ENCODE measurements around the gene CBS.

CBS gene

DNA sequence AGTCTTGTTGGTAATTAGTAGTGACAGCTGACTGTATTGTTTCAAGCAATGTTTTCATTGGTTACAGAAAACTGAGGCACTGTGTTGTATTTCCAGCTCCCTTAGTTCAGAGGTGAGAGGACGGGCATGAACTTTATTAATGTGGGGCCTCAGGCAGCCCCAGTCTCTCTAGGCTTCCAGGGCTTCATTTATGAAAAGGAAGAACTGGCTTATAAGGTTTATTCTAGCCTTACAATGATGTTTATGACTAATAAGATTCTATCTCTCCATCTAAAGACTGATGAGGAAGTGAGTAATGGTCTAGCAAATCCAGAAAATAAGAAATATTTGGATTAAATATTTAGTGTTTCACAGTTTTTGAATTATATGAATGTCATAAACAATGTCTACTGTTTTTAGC is 41.5 kb downstream of the CBS start:
- Histone ChIP-seq H3K27ac (no peak overlapping the region), H3K27me3 (no peaks in the 10 kb centered on the region), H3K36me3 (peaks cover 37% of the 10 kb centered on the region), H3K4me1 (ENCODE audit: control insufficient read depth in 1 of 2, insufficient read depth in 1 of 2, low read depth in 1 of 2, low read length in 1 of 2) (no peaks in the 10 kb centered on the region), H3K9me3 (no peaks in the 10 kb centered on the region), H3K4me3 (ENCODE audit: low read depth in 1 of 2, low read length in 1 of 2) (no peak overlapping the region)
- TF ChIP-seq, protein P1, sequence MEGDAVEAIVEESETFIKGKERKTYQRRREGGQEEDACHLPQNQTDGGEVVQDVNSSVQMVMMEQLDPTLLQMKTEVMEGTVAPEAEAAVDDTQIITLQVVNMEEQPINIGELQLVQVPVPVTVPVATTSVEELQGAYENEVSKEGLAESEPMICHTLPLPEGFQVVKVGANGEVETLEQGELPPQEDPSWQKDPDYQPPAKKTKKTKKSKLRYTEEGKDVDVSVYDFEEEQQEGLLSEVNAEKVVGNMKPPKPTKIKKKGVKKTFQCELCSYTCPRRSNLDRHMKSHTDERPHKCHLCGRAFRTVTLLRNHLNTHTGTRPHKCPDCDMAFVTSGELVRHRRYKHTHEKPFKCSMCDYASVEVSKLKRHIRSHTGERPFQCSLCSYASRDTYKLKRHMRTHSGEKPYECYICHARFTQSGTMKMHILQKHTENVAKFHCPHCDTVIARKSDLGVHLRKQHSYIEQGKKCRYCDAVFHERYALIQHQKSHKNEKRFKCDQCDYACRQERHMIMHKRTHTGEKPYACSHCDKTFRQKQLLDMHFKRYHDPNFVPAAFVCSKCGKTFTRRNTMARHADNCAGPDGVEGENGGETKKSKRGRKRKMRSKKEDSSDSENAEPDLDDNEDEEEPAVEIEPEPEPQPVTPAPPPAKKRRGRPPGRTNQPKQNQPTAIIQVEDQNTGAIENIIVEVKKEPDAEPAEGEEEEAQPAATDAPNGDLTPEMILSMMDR (IDR thresholded peaks at IDR 0.05) = no peak

- Histone ChIP-seq H3K36me3 (peaks cover 59% of the 10 kb centered on the region), H3K4me1 (ENCODE audit: control insufficient read depth in 1 of 2, insufficient read depth in 1 of 2, low read depth in 1 of 2, low read length in 1 of 2) (no peaks in the 10 kb centered on the region), H3K27me3 (no peaks in the 10 kb centered on the region), H3K4me3 (ENCODE audit: low read depth in 1 of 2, low read length in 1 of 2) (no peak overlapping the region), H3K27ac (no peak overlapping the region), H3K9me3 (no peaks in the 10 kb centered on the region)
- TF ChIP-seq, protein P1 (IDR thresholded peaks at IDR 0.05) = no peak
These were observed 44.5 kb downstream of the CBS start for GRCh38 chr21:43031121-43031619.

DNA sequence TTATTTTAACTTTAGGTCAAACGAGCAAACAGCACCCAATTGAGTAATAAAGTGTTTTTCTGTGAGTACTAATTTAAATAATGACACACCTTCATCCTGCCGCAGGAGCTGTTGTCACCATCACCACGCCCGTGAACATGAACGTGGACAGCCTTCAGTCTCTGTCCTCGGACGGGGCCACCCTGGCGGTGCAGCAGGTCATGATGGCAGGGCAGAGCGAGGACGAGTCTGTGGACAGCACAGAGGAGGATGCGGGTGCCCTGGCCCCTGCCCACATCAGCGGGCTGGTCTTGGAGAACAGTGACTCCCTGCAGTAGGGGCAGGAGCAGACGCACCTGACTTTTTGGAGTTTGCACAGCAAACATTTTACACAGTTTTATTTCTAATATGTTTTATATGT is 45.9 kb downstream of the CBS start:
- H3K4me3 ChIP-seq (ENCODE audit: low read depth in 1 of 2, low read length in 1 of 2) = no peak overlapping the region
- no peaks in the 10 kb centered on the region for H3K4me1 ChIP-seq (ENCODE audit: control insufficient read depth in 1 of 2, insufficient read depth in 1 of 2, low read depth in 1 of 2, low read length in 1 of 2)
- H3K9me3 ChIP-seq = no peaks in the 10 kb centered on the region
- H3K27ac ChIP-seq = no peak overlapping the region
- H3K27me3 ChIP-seq = no peaks in the 10 kb centered on the region
- H3K36me3 ChIP-seq = peaks cover 67% of the 10 kb centered on the region
- TF ChIP-seq, protein P1 (IDR thresholded peaks at IDR 0.05) = no peak

DNA sequence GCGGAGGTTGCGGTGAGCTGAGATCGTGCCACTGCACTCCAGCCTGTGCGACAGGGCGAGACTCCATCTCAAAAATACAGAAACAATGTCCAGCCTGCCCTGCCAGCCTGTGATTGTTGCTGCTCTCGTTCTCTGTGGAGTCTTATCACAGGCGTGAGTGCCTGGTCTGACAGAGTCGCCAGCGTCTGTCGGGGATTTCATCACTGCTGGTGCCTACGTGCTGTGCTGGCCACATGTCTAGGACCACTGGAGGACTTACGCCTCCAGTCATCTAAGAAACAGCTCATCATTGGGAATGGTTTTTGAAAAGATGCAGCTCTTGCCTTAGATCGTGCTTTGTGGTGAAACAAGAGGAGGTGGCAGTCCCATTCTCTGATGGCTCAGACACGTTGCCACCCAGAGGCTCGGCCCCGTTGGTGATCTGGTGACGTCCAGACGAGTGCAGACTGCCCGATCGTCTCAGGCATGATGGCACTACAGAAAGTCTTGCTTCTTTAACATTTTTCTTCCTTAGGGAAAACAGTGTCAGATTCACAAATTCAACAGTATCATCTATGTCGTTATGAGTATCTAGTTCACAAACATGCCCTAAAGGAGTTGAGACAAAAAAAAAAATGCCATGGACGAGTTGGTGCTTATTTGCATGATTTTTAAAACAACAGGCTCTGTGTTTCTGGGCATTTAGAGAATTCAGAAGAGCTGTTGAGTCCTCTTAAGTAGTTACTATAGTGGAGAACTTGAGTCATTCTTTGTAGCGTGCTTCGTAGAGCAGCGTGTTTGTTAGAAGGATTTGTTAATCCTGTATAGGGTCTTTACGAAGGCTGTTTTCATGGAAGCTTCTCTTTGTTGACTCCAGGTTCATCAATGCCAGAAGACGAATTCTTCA is 47.5 kb downstream of the CBS start:
- TF ChIP-seq, protein P1 (IDR thresholded peaks at IDR 0.05) = no peak
- H3K27me3 ChIP-seq = no peaks in the 10 kb centered on the region
- H3K27ac ChIP-seq = no peak overlapping the region
- H3K9me3 ChIP-seq = no peaks in the 10 kb centered on the region
- no peaks in the 10 kb centered on the region for H3K4me1 ChIP-seq (ENCODE audit: control insufficient read depth in 1 of 2, insufficient read depth in 1 of 2, low read depth in 1 of 2, low read length in 1 of 2)
- H3K4me3 ChIP-seq (ENCODE audit: low read depth in 1 of 2, low read length in 1 of 2) = no peak overlapping the region
- peaks cover 81% of the 10 kb centered on the region for H3K36me3 ChIP-seq

- H3K9me3 ChIP-seq = no peaks in the 10 kb centered on the region
- H3K4me3 ChIP-seq (ENCODE audit: low read depth in 1 of 2, low read length in 1 of 2) = no peak overlapping the region
- no peaks in the 10 kb centered on the region for H3K4me1 ChIP-seq (ENCODE audit: control insufficient read depth in 1 of 2, insufficient read depth in 1 of 2, low read depth in 1 of 2, low read length in 1 of 2)
- peaks cover 85% of the 10 kb centered on the region for H3K36me3 ChIP-seq
- TF ChIP-seq, protein P1 (IDR thresholded peaks at IDR 0.05) = no peak
- no peak overlapping the region for H3K27ac ChIP-seq
- H3K27me3 ChIP-seq = no peaks in the 10 kb centered on the region
These were observed 49.9 kb downstream of the CBS start for GRCh38 chr21:43025636-43026180.

Measured in neutrophil (primary cell).